Activated naive CD4-positive, alpha-beta T cell treated with anti-CD3 and anti-CD28 coated beads, Interleukin-2, amount 50 U/mL, for 24 hours (primary cell): ENCODE data around the gene SMIM24.
"Not testable (repeated sequence)": the region's sequence is repeated elsewhere in the genome, so short reads cannot be mapped to it uniquely, and the experiment has no call there.

ENCODE experiments used
- H3K27ac Mint-ChIP-seq: one replicate; pipeline ENCODE4 v1.8.0; 2021; ENCODE audit warnings: mild to moderate bottlenecking, mixed read lengths
- H3K27me3 Mint-ChIP-seq: one replicate; pipeline ENCODE4 v1.8.0; 2021; ENCODE audit warnings: mixed read lengths
- H3K36me3 Mint-ChIP-seq: one replicate; pipeline ENCODE4 v1.8.0; 2021; ENCODE audit warnings: mixed read lengths
- H3K4me1 Mint-ChIP-seq: one replicate; pipeline ENCODE4 v1.8.0; 2021; ENCODE audit warnings: mixed read lengths
- H3K4me3 Mint-ChIP-seq: one replicate; pipeline ENCODE4 v1.8.0; 2021; ENCODE audit warnings: mild to moderate bottlenecking, mixed read lengths
- H3K9me3 Mint-ChIP-seq: one replicate; pipeline ENCODE4 v1.8.0; 2021; ENCODE audit warnings: mixed read lengths

Gene SMIM24

GRCh38 chr19:3458229-3459088 is 21.9 kb downstream of the SMIM24 start:
- H3K9me3 Mint-ChIP-seq: no peaks in the 10 kb centered on the region
- no peak overlapping the region for H3K4me3 Mint-ChIP-seq
- no peak overlapping the region for H3K27ac Mint-ChIP-seq
- H3K36me3 Mint-ChIP-seq: peaks cover 3% of the 10 kb centered on the region
- H3K27me3 Mint-ChIP-seq: no peaks in the 10 kb centered on the region
- no peaks in the 10 kb centered on the region for H3K4me1 Mint-ChIP-seq

- Mint-ChIP-seq H3K4me1 (no peaks in the 10 kb centered on the region), H3K4me3 (no peak overlapping the region), H3K9me3 (no peaks in the 10 kb centered on the region), H3K36me3 (peaks cover 1% of the 10 kb centered on the region), H3K27me3 (no peaks in the 10 kb centered on the region), H3K27ac (no peak overlapping the region)
Measured at GRCh38 chr19:3457528-3458228, 22.6 kb downstream of the SMIM24 start.

DNA sequence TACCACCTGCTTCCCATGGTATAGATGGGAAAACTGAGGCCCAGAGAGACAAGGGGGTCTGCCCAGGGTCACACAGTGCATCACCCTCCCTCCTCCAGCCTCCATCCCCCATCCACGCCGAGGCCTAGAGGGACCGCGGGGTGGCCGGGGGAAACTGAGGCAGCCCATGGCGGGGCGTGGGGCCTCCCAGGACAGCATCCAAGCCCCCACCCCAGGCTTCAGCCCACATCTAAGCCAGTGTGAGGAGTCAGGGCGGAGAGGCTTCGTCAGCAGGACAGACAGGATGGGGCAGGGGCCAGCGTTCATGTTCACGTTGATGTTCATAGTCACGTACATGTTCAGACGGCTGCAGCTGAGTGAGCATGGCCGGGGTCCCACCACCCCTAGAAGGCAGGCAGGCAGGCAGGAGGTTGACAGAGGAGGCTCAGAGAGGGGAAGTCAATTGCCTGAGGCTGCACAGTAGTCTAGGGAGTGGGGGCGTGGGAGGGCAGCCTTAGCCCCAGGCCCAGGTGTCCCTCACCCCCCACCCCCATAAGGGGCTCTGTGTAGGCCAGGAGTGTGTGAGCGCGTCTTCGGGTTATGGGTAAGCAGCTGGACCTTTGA is 23.3 kb downstream of the SMIM24 start:
- Mint-ChIP-seq H3K27ac (no peak overlapping the region), H3K4me1 (no peaks in the 10 kb centered on the region), H3K27me3 (no peaks in the 10 kb centered on the region), H3K4me3 (no peak overlapping the region), H3K36me3 (no peaks in the 10 kb centered on the region), H3K9me3 (no peaks in the 10 kb centered on the region)

DNA sequence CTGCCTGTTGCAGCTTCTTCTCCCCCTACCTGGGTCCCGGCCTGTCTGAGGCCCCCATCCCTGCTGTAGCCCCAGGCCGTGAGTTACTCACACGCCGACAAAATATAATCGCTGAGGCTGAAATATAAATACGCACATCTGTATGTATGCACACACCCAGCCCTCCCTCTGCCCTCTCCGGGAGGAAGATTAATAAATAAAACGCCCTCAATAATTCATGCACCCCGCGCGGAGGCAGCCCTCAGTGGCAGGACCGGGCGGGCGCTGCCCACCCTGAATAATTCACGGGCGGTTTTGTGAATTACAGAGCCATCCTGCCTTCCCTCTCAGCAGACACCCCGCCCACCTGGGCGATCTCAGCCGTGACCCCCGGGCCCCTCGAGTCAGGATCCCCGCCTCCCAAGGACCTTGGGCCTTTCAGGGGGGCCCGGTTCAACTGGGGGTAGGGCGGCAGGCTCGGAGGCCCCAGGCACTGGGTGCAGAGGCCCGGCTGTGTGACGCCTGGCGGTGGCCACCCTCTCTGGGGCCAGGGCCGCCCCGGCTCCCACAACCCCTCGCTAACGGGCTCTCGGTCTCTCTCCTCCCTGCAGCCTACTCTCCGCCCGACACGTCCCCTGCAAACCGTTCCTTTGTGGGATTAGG is 24.2 kb downstream of the SMIM24 start:
- Mint-ChIP-seq H3K27ac (no peak overlapping the region), H3K9me3 (no peaks in the 10 kb centered on the region), H3K4me1 (no peaks in the 10 kb centered on the region), H3K27me3 (no peaks in the 10 kb centered on the region), H3K36me3 (no peaks in the 10 kb centered on the region), H3K4me3 (no peak overlapping the region)

DNA sequence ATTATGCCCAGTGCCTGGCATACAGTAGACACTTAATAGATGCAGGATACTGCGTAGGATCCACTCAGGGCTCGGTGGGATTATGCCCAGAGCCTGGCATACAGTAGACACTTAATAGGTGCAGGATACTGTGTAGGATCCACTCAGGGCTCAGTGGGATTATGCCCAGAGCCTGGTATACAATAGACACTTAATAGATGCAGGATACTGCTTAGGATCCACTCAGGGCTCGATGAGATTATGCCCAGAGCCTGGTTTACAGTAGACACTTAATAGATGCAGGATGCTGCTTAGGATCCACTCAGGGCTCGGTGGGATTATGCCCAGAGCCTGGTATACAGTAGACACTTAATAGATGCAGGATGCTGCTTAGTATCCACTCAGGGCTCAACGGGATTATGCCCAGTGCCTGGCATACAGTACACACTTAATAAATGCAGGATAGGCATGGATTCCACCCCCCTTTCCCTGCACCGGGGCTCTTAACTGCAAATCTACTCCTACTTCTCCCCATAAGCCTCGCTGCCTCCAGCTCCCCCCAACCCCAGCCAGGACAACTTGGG is 24.9 kb downstream of the SMIM24 start:
- no peaks in the 10 kb centered on the region for H3K4me1 Mint-ChIP-seq
- no peaks in the 10 kb centered on the region for H3K27me3 Mint-ChIP-seq
- H3K9me3 Mint-ChIP-seq: no peaks in the 10 kb centered on the region
- no peaks in the 10 kb centered on the region for H3K36me3 Mint-ChIP-seq
- H3K4me3 Mint-ChIP-seq: no peak overlapping the region
- H3K27ac Mint-ChIP-seq: no peak overlapping the region

DNA sequence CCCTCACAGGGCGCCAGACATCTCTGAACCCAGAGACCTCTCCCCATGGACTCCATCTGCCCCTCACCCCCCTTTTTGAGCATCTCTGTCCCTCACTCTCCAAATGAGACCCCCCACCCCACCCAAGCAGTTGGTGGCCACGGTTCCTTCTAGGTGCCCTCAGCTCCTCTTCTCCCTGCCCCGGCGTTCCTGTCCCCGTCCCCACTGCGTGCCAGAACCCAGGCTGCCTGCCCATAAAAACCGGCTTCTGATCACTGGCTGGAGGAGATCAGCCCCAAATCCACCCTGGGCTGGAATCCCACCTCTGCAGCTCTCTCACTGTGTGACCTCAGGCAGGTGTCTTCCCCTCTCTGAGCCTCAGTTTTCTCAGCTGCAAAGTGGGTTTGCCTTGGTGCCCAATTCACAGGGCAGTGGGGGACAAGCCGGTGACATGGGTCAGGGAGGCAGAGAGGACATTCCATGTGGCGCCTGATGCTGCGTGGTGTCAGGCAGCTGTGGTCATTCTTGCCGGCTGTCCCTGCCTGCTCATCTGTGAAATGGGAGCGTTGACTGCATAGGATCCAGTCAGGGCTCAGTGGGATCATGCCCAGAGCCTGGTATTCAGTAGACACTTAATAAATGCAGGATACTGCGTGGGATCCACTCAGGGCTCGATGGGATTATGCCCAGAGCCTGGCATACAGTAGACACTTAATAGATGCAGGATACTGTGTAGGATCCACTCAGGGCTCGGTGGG is 25.5 kb downstream of the SMIM24 start:
- no peaks in the 10 kb centered on the region for H3K4me1 Mint-ChIP-seq
- H3K4me3 Mint-ChIP-seq: no peak overlapping the region
- H3K36me3 Mint-ChIP-seq: no peaks in the 10 kb centered on the region
- no peaks in the 10 kb centered on the region for H3K27me3 Mint-ChIP-seq
- no peaks in the 10 kb centered on the region for H3K9me3 Mint-ChIP-seq
- no peak overlapping the region for H3K27ac Mint-ChIP-seq

DNA sequence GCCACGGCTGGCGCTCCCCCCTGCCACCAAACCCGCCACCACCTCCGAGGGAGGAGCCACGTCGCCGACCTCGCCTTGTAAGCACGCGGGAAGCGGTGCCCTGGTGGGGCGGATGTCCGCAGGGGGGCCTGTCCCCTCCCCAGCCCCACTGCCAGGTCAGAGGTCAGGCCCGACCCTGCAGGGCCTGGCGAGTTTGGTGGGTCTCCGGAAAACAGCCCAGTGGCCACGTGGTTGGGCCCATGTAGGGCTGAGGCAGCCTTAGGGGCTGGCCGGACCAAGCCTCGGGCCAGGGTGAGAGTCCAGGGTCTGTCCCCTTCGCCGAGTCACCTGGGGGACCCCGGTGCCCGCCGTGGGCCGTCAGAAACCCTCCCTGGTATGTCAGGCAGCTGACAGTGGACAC is 26.5 kb downstream of the SMIM24 start:
- Mint-ChIP-seq H3K36me3 (no peaks in the 10 kb centered on the region), H3K4me3 (no peak overlapping the region), H3K27ac (no peak overlapping the region), H3K27me3 (no peaks in the 10 kb centered on the region), H3K9me3 (no peaks in the 10 kb centered on the region), H3K4me1 (no peaks in the 10 kb centered on the region)

- H3K4me3 Mint-ChIP-seq, H3K27me3 Mint-ChIP-seq, H3K36me3 Mint-ChIP-seq, H3K9me3 Mint-ChIP-seq, H3K27ac Mint-ChIP-seq, H3K4me1 Mint-ChIP-seq: not testable (repeated sequence)
Measured at GRCh38 chr19:3452942-3453214, 27.4 kb downstream of the SMIM24 start.

GRCh38 chr19:3452171-3452941 is 28.0 kb downstream of the SMIM24 start:
- Mint-ChIP-seq H3K27me3 (no peaks in the 10 kb centered on the region), H3K9me3 (no peaks in the 10 kb centered on the region), H3K27ac (no peak overlapping the region), H3K4me1 (no peaks in the 10 kb centered on the region), H3K36me3 (no peaks in the 10 kb centered on the region), H3K4me3 (no peak overlapping the region)

DNA sequence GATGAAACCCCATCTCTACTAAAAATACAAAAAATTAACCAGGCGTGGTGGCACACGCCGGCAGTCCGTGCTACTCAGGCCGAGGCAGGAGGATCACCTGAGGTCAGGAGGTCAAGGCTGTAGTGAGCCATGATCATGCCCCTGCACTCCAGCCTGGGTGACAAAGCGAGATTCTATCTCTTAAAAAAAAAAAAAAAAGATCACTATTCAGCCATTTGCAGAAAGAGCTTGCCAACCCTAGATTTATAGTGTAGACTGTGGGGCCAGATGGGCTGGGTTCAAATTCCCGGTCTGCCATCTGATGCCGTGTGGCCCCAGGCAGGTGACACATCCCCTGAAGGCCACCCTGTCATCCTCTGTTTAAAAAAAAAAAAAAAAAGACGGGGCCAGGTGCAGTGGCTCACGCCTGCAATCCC is 28.9 kb downstream of the SMIM24 start:
- H3K9me3 Mint-ChIP-seq: no peaks in the 10 kb centered on the region
- H3K36me3 Mint-ChIP-seq: no peaks in the 10 kb centered on the region
- no peak overlapping the region for H3K4me3 Mint-ChIP-seq
- no peak overlapping the region for H3K27ac Mint-ChIP-seq
- no peaks in the 10 kb centered on the region for H3K4me1 Mint-ChIP-seq
- no peaks in the 10 kb centered on the region for H3K27me3 Mint-ChIP-seq

DNA sequence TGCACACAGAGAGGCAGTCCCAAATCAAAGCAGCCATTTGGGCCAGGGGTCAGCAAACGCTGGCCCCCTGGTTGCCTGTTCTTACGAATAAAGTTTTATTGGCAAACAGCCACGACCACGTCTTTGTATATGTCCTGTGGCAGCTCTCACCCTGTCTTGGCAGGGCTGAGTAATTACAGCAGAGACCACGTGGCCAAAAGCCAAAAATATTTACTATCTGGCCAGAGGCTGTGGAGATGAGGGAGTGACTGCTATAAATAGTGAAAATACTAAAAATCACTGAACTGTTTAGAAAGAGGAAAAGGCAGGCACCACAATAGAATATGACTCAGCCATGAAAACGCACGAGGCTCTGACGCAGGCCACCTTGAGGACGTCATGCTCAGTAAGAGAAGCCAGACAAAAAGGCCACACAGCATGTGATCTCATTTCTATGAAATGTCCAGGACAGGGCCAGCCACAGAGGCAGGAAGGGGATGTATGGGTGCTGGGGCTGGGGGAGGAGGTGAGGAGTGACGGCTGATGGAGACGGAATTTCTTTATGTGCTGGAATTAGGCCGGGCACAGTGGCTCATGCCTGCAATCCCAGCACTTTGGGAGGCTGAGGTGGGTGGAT is 29.4 kb downstream of the SMIM24 start:
- H3K9me3 Mint-ChIP-seq: no peaks in the 10 kb centered on the region
- H3K36me3 Mint-ChIP-seq: no peaks in the 10 kb centered on the region
- no peak overlapping the region for H3K27ac Mint-ChIP-seq
- H3K4me3 Mint-ChIP-seq: no peak overlapping the region
- H3K4me1 Mint-ChIP-seq: no peaks in the 10 kb centered on the region
- H3K27me3 Mint-ChIP-seq: no peaks in the 10 kb centered on the region

DNA sequence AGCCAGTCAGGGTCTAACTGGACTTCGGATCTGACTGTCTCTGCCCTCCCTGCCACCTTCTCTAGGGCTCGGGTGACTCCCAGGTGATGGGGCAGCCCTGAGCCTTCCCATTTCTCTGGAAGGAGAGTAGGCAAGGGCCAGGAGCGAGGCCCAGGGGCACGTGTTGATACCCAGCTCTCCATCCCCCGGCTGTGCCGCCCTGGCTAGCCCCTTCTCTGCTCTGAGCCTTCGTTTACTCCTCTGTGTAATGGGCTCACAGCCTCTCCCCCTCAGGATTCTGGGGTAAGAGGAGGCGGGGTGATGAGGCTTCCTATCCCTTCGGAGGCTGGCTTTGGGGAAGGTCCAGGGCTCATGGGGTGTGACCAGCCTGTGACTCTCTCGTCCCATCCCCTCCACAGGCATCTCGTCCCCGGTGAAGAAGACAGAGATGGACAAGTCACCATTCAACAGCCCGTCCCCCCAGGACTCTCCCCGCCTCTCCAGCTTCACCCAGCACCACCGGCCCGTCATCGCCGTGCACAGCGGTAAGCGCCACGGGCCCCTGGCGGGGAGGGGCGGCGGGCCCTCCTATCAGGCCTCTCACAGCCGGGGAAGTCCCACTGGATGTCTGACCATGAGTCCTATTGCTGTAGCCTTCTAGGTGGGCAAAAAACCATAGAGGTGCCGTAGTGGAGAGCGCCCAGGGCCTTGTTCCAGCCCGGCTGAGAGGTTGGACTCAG is 31.6 kb downstream of the SMIM24 start:
- H3K27me3 Mint-ChIP-seq: no peaks in the 10 kb centered on the region
- no peaks in the 10 kb centered on the region for H3K36me3 Mint-ChIP-seq
- peaks cover 4% of the 10 kb centered on the region for H3K4me1 Mint-ChIP-seq
- H3K27ac Mint-ChIP-seq: no peak overlapping the region
- no peaks in the 10 kb centered on the region for H3K9me3 Mint-ChIP-seq
- no peak overlapping the region for H3K4me3 Mint-ChIP-seq

GRCh38 chr19:3446657-3447056 is 33.7 kb downstream of the SMIM24 start:
- H3K36me3 Mint-ChIP-seq, H3K9me3 Mint-ChIP-seq: not testable (repeated sequence)

DNA sequence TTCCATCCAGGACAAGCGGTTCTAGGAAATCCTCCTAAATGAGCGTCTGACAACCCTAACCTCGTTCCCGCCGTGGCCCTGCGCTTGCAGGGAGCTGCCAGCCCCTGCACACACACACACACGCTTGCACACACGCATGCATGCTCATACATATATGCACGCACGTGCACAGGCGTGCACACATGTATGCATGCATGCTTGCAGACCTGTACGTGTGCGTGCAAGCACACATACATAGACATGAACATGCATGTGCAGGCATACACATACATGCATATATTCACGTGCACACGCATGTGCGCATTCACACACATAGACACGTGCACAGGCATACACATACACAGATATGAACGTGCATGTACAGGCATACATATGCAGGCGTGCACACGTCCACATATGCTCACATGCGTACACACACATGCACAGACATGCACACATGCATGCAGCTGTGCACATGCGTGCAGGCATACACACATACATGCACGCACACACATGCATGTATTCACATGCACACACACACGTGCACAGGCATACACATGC is 35.6 kb downstream of the SMIM24 start:
- no peak overlapping the region for H3K4me3 Mint-ChIP-seq
- peaks cover 8% of the 10 kb centered on the region for H3K4me1 Mint-ChIP-seq
- H3K36me3 Mint-ChIP-seq: no peaks in the 10 kb centered on the region
- H3K27ac Mint-ChIP-seq: no peak overlapping the region
- no peaks in the 10 kb centered on the region for H3K27me3 Mint-ChIP-seq
- no peaks in the 10 kb centered on the region for H3K9me3 Mint-ChIP-seq

More at GRCh38 chr19:3446657-3447056, 33.7 kb downstream of the SMIM24 start:
- H3K27me3 Mint-ChIP-seq, H3K4me3 Mint-ChIP-seq, H3K27ac Mint-ChIP-seq, H3K4me1 Mint-ChIP-seq: not testable (repeated sequence)
